WTC11 (cell line): ENCODE data around the gene RNASE7.

Experiments
- CTCF ChIP-seq: fragments of 200-600 bp; IDR thresholded peaks from 2 replicates; pipeline ENCODE4 v1.8.0; 2022; ENCODE audit warnings: antibody characterized with exemption
- MAX ChIP-seq: sonication (generic); formaldehyde crosslinking; IDR thresholded peaks from 2 replicates; pipeline ENCODE4 v1.8.0; 2022; ENCODE audit warnings: mild to moderate bottlenecking, missing genetic modification reagents
- PREB ChIP-seq: sonication (generic); formaldehyde crosslinking; IDR thresholded peaks from 2 replicates; pipeline ENCODE4 v1.8.1; 2022; ENCODE audit warnings: mild to moderate bottlenecking, missing genetic modification reagents, moderate library complexity, borderline replicate concordance
- SP1 ChIP-seq: sonication (generic); formaldehyde crosslinking; conservative IDR thresholded peaks from 2 replicates; pipeline ENCODE4 v1.8.1; 2022; ENCODE audit warnings: missing genetic modification reagents
- TEAD4 ChIP-seq: sonication (generic); formaldehyde crosslinking; IDR thresholded peaks from 2 replicates; pipeline ENCODE4 v1.8.0; 2022; ENCODE audit warnings: mild to moderate bottlenecking, missing genetic modification reagents
- TF ChIP-seq, protein P1 (sequence below): sonication (generic); formaldehyde crosslinking; IDR thresholded peaks from 2 replicates; pipeline ENCODE4 v1.8.1; 2022; ENCODE audit warnings: low read depth, mild to moderate bottlenecking, moderate library complexity, missing genetic modification reagents, borderline replicate concordance
- TF ChIP-seq, protein P2 (sequence below): sonication (generic); formaldehyde crosslinking; IDR thresholded peaks from 2 replicates; pipeline ENCODE4 v1.8.1; 2022; ENCODE audit warnings: low read depth, missing genetic modification reagents, borderline replicate concordance

DNA sequence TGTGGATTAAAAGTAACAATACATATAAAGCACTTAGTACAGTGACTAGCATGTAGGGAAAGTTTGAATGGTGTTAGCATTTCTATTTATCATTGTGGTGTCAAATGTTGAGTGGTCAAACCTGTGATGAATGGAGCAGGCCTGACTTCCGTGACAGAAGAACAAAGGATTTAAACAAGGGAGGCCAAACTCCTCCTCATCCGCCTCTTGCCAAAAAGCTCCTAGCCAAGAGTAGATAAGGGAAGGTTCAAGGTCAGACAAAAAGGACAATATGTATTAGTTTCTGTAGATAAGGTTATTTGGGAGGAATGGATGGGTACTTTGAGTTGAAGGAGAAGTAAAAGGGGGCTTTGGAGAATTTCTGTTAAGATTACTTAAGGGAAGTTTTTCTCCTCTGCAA, 6.5 kb downstream of the RNASE7 start:
- TF ChIP-seq CTCF: no peak
- TF ChIP-seq TEAD4 (CRISPR knock-in tag): no peak
- TF ChIP-seq, protein P1, sequence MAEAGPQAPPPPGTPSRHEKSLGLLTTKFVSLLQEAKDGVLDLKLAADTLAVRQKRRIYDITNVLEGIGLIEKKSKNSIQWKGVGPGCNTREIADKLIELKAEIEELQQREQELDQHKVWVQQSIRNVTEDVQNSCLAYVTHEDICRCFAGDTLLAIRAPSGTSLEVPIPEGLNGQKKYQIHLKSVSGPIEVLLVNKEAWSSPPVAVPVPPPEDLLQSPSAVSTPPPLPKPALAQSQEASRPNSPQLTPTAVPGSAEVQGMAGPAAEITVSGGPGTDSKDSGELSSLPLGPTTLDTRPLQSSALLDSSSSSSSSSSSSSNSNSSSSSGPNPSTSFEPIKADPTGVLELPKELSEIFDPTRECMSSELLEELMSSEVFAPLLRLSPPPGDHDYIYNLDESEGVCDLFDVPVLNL (CRISPR knock-in tag): no peak
- TF ChIP-seq PREB (CRISPR knock-in tag): no peak
- no peak for TF ChIP-seq MAX (CRISPR knock-in tag)
- TF ChIP-seq SP1: no peak
- TF ChIP-seq, protein P2, sequence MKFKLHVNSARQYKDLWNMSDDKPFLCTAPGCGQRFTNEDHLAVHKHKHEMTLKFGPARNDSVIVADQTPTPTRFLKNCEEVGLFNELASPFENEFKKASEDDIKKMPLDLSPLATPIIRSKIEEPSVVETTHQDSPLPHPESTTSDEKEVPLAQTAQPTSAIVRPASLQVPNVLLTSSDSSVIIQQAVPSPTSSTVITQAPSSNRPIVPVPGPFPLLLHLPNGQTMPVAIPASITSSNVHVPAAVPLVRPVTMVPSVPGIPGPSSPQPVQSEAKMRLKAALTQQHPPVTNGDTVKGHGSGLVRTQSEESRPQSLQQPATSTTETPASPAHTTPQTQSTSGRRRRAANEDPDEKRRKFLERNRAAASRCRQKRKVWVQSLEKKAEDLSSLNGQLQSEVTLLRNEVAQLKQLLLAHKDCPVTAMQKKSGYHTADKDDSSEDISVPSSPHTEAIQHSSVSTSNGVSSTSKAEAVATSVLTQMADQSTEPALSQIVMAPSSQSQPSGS: no peak
